Measurements from ENCODE around the gene DGKI. TPM values are rescaled to one million over a fixed set of nuclear protein-coding genes. Genes with fewer than 3 reads are reported as not detected.

The DGKI gene
- total and polyA plus RNA-seq, 10 donors = 0.03 to 1.0 (median 0.45) TPM

DNA sequence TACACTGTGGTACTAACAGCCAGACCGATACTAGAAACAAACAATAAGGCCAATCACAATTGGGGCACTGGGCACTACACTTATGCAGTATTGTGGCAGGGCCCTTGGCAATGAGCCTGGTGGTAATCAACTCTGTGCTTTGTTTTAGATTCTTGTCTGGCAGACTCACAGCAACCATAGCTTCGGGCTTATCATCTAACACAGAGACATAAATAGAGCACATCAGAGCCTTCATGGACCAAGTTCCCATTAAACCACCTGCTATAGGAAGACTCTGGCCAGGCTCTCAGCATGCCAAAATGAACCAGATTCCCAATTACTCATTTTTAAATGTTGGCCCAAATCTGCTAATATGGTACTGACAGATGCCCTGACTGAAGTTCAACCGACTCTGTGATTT lies 218.6 kb downstream of the DGKI start:
- no peaks in the 10 kb centered on the region for H3K9me3 ChIP-seq
- TF ChIP-seq POLR2AphosphoS5 (IDR thresholded peaks at IDR 0.05) (no peak), POLR2A (IDR thresholded peaks at IDR 0.05) (no peak)
- TF ChIP-seq, protein P1, sequence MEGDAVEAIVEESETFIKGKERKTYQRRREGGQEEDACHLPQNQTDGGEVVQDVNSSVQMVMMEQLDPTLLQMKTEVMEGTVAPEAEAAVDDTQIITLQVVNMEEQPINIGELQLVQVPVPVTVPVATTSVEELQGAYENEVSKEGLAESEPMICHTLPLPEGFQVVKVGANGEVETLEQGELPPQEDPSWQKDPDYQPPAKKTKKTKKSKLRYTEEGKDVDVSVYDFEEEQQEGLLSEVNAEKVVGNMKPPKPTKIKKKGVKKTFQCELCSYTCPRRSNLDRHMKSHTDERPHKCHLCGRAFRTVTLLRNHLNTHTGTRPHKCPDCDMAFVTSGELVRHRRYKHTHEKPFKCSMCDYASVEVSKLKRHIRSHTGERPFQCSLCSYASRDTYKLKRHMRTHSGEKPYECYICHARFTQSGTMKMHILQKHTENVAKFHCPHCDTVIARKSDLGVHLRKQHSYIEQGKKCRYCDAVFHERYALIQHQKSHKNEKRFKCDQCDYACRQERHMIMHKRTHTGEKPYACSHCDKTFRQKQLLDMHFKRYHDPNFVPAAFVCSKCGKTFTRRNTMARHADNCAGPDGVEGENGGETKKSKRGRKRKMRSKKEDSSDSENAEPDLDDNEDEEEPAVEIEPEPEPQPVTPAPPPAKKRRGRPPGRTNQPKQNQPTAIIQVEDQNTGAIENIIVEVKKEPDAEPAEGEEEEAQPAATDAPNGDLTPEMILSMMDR (IDR thresholded peaks at IDR 0.05 in 8 of 11, conservative IDR thresholded peaks at IDR 0.05 in 3 of 11) = no peak
- WGBS, 5 donors = 77 to 90% (median 89%) methylated on average over 3 of the region's 3 CpGs
- H3K4me3 ChIP-seq = no peak overlapping the region
- intact Hi-C loops (cut with DNase I; ENCODE audit: low total_unique reads) = no loop called here
- H3K36me3 ChIP-seq = no peaks in the 10 kb centered on the region
- no peak for DNase-seq
- no peaks in the 10 kb centered on the region for H3K4me1 ChIP-seq
- H3K27ac ChIP-seq = no peak overlapping the region
- H3K27me3 ChIP-seq (replicated peaks in 1 of 7) = peaks cover 0 to 20% (median 0%) of the 10 kb centered on the region in 7 donors

DNA sequence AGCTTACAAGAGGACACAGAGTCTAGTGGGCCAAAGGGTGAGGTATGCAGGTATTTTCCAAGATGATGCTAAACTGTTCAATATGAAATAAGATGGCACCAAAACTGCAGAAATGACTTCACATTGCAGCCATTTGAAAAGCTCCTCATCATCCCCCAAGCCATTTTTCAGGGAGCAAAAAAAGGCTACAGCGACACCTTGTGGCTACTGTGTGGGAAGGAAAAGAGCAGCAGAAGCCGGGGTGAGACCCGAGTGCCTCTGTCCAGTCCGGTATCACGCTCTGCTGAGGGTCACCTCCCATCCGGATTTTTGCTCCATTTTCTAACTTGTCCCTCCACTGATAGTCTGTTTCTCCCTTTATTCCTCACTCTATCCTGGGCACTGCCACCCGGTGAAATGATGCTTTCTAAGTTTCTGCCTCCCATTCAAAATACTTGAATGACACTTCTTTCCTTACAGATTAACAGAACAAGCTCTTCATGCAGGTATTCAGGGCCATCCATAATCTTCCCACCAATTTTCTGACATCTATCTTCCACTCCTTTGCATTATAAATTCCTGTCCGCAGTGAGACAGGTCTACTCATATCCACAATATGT lies 220.2 kb downstream of the DGKI start:
- intact Hi-C loops (cut with DNase I; ENCODE audit: low total_unique reads) = no loop called here
- 15 to 23% (median 20%) methylated on average over 8 of the region's 8 CpGs for WGBS, 5 donors
- no peak for DNase-seq
- Histone ChIP-seq H3K27me3 (replicated peaks in 1 of 7) (peaks cover 0 to 20% (median 0%) of the 10 kb centered on the region in 7 donors), H3K36me3 (no peaks in the 10 kb centered on the region), H3K27ac (no peak overlapping the region), H3K9me3 (no peaks in the 10 kb centered on the region), H3K4me1 (no peaks in the 10 kb centered on the region), H3K4me3 (no peak overlapping the region)
- no peak for TF ChIP-seq POLR2A (IDR thresholded peaks at IDR 0.05)
- TF ChIP-seq, protein P1 (IDR thresholded peaks at IDR 0.05 in 8 of 11, conservative IDR thresholded peaks at IDR 0.05 in 3 of 11) = peak in 8 of 11 experiments; percentile 28 to 69 (median 60)

DNA sequence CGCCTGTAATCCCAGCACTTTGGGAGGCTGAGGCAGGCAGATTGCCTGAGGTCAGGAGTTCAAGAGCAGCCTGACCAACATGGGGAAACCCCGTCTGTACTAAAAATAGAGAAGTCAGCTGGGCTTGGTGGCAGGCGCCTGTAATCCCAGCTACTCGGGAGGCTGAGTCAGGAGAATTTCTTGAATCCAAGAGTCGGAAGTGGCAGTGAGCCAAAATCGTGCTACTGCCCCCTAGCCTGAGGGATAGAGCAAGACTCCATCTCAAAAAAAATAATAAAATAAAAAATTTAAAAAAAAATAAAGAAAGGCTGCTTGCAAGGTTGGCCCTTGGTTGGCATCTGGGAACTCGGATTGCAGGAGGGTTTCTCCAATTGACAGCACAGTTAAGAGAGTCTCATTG lies 221.6 kb downstream of the DGKI start:
- no peaks in the 10 kb centered on the region for H3K36me3 ChIP-seq
- peaks cover 0 to 20% (median 0%) of the 10 kb centered on the region in 7 donors for H3K27me3 ChIP-seq (replicated peaks in 1 of 7)
- intact Hi-C loops (cut with DNase I; ENCODE audit: low total_unique reads) = no loop called here
- 68 to 82% (median 73%) methylated on average over 7 of the region's 7 CpGs for WGBS, 5 donors
- TF ChIP-seq, protein P1 (IDR thresholded peaks at IDR 0.05 in 8 of 11, conservative IDR thresholded peaks at IDR 0.05 in 3 of 11) = no peak
- no peak for TF ChIP-seq POLR2AphosphoS5 (IDR thresholded peaks at IDR 0.05)
- TF ChIP-seq POLR2A (IDR thresholded peaks at IDR 0.05) = no peak
- DNase-seq = no peak
- H3K4me1 ChIP-seq = no peaks in the 10 kb centered on the region
- H3K9me3 ChIP-seq = no peaks in the 10 kb centered on the region
- H3K27ac ChIP-seq = no peak overlapping the region
- no peak overlapping the region for H3K4me3 ChIP-seq

DNA sequence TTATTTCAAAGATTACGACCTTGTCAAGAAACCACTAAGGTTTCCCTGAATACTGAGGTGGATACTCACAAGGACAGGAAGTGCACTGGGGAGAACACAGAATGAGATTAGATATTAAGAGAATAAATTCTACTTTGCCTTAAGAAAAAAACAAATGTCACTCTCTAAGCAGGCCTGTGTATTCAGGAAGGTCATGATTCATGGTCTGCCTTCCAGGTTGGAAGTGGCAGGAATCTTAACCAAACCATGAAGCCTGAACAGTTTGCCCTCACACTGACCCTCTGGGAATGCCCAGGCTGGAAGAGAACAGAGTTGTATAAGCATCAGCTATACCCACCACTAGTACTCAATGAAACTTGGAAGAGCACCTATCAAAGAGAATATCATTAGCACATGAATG lies 227.6 kb downstream of the DGKI start:
- Histone ChIP-seq H3K4me3 (no peak overlapping the region), H3K36me3 (no peaks in the 10 kb centered on the region), H3K27me3 (replicated peaks in 1 of 7) (no peaks in the 10 kb centered on the region), H3K9me3 (no peaks in the 10 kb centered on the region), H3K27ac (no peak overlapping the region), H3K4me1 (no peaks in the 10 kb centered on the region)
- no peak for DNase-seq
- intact Hi-C loops (cut with DNase I; ENCODE audit: low total_unique reads) = no loop called here
- 46 to 76% (median 47%) methylated on average over 1 of the region's 1 CpG for WGBS, 5 donors
- TF ChIP-seq POLR2A (IDR thresholded peaks at IDR 0.05) (no peak), POLR2AphosphoS5 (IDR thresholded peaks at IDR 0.05) (no peak)
- TF ChIP-seq, protein P1 (IDR thresholded peaks at IDR 0.05 in 8 of 11, conservative IDR thresholded peaks at IDR 0.05 in 3 of 11) = no peak

Measured in spleen (tissue), 11 donors.